DMS53 (cell line): ENCODE data around the gene EXOC4.

Experiments used
- DNase-seq: peaks from one replicate; lab custom pipeline; 2025; lab: John Stamatoyannopoulos, UW

The EXOC4 gene

DNA sequence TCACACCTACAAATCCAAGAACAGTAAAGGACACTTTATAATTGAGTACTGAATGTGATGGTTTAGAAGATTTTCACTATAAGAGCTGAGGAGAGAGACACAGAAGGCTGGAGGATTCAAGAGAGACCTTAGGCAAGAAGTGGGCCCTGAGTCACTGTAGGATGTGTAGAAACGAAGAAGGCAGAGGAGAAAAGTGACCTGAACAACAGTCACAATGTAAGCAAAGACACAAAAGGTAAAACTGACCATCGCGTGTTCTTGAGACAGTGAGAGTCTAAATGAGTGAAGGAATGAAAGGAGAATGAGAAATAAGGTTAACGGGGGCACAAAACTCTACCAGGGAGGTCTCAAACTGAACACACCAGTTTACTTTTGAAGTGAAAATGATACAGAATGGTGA is 576.0 kb downstream of the EXOC4 start:
- DNase-seq: no peak

GRCh38 chr7:133829336-133829897 is 576.5 kb downstream of the EXOC4 start:
- no peak for DNase-seq

DNA sequence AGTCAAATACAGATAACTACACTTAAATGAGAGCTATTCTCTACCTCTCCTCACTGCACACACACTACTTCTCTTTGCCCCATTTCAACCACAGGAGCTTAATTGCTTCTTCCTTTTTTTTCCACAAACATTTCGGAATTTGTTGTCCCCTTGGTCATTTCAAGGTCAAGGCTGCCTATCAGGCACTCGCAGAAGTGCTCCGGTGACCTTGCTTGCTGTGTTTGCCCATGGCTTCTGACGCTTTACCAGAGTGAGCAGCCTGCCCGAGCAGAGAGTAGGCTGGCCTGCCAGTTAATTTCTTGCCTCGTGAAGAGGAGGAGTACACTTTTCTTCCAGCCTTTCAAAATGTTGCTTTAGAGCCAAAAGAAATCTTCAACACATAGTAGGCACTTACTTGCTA is 577.2 kb downstream of the EXOC4 start:
- no peak for DNase-seq

DNA sequence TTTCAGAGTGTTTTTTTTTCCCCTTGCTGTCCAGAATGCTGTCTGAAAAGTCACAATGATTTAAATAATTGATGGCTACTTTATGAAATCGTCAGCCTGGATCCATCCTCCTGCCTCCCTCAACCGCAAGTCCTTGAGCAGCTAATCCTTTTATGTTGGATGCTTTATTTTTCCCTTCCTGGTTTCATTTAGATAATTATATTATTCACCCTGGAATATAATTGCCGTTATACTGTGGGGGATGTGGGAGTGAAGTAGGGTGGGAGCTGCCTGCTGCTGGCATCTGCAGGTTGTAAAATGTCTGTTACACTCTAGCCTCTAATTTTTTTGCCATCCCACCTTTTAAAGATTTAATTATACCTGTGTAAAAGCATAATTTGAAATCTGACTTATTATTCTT is 583.8 kb downstream of the EXOC4 start:
- DNase-seq: no peak

GRCh38 chr7:133837224-133837623 is 584.3 kb downstream of the EXOC4 start:
- DNase-seq: no peak

- DNase-seq: no peak
These were observed 586.2 kb downstream of the EXOC4 start for GRCh38 chr7:133839121-133839520.

DNA sequence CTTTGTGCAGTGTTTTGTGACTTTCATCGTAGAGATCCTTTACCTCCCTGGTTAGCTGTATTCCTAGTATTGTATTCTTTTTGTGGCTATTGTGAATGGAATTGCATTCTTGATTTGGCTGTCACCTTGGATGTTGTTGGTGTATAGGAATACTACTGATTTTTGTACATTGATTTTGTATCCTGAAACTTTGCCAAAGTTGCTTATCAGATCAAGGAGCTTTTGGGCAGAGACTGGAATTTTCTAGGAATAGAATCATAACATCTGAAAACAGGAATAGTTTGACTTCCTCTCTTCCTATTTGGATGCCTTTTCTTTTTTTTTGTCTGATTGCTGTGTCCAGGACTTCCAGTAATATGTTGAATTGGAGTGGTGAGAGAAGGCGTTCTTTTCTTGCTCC is 590.5 kb downstream of the EXOC4 start:
- DNase-seq: no peak

DNA sequence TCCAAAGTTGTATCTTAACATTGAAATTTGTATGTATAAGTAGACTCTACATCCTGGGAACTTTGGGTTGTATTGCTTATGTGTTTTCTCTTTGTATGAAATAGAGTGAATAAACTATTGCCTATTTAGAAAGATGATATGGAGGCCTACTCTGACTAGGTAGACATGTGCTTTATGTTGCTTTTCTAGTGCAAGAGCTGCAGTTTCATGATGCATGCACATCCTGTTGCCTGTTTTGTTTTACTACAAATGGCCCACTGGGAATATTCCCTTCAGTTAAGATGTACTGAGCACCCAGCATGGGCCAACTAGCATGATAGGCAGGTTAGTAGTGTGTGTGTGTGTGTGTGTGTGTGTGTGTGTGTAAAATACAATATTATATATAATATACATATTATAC is 592.1 kb downstream of the EXOC4 start:
- DNase-seq: no peak

DNA sequence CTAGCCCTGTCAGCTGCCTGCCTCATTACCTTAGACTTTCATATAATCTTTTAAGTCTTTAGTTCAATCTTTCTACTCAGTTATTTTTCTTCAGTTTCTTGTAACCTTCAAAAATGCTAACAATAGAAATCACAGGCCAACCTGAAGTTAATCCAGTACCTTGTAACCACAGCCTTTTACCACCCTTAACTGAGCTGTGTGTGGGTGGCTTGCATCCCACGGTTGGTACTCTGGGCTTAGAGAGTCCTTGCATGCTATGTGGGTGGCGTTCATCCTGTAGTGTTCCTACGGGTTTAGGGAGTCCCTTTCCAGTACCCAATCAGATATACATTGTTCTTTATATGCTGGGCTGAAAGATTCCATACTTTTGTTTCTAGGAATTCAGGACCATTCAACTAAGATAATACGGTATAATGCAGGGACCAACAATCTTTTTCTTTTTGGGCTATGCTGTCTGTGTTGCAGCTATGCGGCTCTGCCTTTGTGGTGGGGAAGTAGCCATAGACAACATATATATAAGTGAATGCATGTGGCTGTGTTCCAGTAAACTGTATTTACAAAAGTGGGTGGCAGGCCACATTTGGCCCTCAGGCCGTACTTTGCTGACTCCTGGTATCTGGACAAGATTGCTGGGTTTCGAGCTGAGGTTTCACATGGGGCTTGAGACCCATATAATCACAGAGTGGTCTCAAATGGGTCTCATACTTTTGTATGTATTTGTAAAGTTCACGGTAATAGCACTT is 593.5 kb downstream of the EXOC4 start:
- no peak for DNase-seq

GRCh38 chr7:133850497-133851280 is 597.8 kb downstream of the EXOC4 start:
- DNase-seq: no peak

- no peak for DNase-seq
These were observed 598.5 kb downstream of the EXOC4 start for GRCh38 chr7:133851411-133851810.

- peak; percentile 88 for DNase-seq
These were observed 600.9 kb downstream of the EXOC4 start for GRCh38 chr7:133853706-133854276.

DNA sequence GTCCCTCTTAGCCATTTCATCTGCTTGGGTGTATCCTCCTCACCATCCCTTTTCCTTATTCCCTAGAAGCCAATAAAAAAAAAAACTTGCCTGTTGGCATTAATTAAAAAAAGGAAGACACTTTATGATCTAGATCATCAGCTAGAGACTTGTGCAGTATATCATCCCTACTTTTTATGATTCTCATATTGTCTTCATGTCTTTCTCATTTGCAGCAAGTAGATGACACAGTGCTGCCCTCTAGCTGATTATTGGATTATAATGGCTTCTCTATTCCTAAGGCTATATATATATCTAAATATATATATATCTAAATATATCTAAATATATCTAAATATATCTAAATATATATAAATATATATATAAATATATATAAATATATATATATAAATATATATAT is 601.9 kb downstream of the EXOC4 start:
- DNase-seq: peak; percentile 78

DNA sequence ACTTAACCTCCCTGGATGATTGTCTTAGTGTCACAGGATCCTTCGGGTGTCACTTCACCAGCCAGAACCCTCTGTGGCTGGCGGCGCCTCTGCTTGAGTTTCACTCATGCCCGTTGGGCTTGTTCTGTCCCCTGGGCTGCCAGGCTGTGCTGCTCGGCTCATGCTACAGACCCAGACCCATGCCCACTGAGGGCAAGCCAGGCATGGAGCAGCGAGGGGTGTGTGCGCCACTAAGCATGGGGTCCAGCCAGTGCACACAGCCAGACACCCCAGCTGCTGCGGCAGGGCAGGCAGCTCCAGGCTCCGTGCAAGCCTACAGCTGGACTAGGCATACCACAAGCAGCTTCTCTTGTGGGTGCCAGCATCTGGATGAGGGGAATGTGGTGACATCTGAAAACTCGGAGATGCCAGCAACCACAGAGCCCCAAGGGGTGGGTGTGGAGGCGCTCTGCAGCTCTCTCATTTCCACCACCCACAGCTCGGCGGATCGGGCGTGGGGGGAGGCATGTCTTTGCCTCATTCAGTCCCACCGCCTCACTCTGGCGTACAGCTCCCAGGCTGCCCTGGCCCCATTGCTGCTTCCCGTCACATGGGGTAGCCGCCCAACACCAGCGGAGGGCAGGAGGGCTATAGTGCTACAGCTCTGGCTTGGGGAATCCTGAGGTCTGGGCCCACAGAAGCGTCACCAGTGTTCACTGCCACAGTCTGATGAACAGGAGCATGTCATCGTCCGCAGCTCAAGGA is 604.7 kb downstream of the EXOC4 start:
- DNase-seq: no peak

DNA sequence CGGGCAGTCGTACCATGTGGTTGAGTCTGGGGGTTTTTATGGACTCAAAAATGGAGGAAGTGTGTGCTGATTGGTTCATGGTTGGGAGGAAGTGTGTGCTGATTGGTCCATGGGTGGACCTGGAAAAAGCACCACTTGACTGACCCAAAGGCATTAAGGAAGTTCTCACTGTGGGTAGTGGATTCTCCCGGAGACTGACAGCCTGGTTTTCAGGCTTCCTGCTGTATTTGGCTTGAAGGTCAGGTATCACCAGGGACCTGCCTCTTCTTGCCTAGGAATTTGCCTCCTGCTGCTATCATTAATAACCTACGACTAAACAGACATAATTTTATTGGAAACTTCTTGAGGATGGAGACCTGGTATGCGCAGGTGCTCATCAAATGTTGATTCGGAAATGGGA is 605.4 kb downstream of the EXOC4 start:
- no peak for DNase-seq

- DNase-seq: no peak
These were observed 606.4 kb downstream of the EXOC4 start for GRCh38 chr7:133859231-133859630.

- DNase-seq: no peak
These were observed 607.1 kb downstream of the EXOC4 start for GRCh38 chr7:133859871-133860450.

- no peak for DNase-seq
These were observed 607.9 kb downstream of the EXOC4 start for GRCh38 chr7:133860628-133861335.

DNA sequence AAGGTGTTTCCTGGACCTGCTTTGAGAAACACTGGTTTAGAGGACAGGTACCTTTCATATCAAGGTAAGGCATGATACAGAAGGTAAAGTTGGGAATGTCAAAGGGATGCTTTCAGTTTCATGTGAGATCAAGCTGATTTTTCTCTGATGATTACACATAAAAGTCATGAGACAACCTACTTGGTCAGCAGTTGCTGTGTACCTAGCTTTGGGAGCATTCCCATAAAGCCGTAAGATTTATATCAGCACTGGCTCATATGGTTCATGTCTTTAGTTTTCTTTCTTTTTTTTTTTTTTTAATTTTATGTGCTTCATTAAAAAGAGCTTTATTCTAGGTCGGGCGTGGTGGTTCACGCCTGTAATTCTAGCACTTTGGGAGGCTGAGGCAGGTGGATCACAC is 609.0 kb downstream of the EXOC4 start:
- DNase-seq: no peak

DNA sequence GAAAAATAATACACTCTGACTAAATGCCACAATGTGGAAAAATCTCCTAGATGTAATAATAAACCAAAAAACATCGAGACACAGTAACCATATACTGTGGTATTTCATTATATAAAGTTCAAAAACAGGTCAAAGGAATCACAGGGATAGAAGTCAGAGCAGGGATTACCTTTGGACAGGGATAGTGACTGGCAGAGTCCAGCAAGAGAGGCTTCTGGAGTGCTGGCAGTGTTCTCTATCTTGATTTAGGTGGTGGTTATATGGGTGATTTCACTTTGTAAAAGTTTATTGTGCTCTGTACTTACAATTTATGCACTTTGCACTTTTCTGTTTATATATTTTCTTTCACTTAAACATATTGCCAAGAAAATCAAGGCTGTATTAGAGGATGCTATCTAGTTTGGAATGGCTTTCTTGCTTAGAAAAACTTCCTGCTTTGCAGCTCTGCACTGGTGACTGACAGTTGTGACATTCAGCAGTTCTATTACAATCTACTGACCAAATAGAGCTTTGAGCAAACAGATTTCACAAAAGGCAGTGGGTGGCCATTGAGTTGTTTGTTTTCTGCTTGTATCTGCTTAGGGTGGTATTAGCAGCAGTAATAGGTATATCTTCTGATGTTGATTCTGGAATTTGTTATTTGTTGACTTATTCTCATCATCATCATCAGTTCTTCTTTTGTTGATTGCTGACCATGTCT is 610.6 kb downstream of the EXOC4 start:
- DNase-seq: peak; percentile 82

DNA sequence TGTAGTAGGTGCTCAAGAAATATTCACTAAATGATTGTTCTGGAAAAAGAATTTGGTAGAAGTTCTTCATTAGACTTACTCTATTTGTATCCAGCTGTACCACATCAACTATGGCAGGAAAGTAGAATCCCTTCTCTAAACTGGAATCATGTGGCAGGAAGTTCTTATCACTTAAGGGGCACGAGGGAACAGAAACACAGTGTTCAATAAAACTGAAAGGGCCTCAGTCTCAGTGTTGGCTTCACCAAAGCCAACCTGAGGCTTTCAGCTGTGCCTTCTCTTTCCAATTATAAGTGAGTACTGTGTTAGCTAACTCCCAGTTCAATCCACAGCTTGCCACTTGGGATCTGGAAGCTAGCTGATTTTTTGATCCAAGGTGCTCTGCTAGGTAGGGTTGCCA is 616.7 kb downstream of the EXOC4 start:
- DNase-seq: no peak
